8988T (cell line): ENCODE results near the gene CCDC178.

ENCODE experiments used
- DNase-seq: peaks from one replicate; pipeline ENCODE4 v3.0.0; 2011

The CCDC178 gene

DNA sequence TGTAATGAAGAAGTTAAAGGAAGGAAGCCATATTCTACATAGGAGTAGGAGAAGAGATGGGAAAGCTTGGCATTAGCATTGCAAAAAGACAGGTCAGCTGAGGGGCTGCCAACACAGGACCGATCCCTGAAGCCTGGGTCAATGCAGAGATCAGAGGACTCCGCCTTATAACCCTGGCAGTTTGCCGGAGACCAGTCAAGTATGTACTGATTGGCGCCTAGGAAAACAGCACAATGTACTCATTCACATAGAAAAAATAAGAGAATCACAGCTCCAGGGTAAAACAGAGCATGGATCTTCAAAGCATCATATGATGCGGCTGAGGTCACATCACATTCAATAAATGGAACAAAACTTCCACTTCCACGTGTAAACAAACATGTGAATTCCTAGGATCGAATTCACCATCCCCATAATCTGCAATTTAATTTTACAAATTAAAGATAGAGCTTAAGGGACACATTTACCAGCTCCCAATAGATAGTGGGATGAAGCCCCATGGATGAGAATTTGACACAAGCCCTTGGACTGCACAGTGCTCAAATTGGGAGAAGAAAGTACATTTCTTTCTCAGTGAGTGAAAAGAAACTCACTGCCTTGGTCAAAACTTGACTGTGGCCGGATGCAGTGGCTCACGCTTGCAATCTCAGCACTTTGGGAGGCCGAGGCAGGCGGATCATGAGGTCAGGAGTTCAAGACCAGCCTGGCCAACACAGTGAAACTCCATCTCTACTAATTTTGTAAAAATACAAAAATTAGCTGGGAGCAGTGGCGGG lies 532.7 kb downstream of the CCDC178 start:
- no peak for DNase-seq

DNA sequence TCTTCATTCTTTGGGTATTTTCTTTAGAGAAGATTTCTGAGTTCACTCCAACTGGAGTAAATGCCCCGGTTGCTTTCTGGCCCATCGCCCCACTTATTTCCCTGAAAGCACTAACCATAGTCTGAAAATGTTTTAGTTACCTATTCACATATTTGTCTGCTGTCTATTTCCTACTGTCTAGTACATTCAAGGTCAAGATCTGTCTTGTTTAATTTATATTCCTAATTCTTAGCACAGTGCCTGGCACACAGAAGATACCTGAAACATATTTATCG lies 533.3 kb downstream of the CCDC178 start:
- no peak for DNase-seq

DNA sequence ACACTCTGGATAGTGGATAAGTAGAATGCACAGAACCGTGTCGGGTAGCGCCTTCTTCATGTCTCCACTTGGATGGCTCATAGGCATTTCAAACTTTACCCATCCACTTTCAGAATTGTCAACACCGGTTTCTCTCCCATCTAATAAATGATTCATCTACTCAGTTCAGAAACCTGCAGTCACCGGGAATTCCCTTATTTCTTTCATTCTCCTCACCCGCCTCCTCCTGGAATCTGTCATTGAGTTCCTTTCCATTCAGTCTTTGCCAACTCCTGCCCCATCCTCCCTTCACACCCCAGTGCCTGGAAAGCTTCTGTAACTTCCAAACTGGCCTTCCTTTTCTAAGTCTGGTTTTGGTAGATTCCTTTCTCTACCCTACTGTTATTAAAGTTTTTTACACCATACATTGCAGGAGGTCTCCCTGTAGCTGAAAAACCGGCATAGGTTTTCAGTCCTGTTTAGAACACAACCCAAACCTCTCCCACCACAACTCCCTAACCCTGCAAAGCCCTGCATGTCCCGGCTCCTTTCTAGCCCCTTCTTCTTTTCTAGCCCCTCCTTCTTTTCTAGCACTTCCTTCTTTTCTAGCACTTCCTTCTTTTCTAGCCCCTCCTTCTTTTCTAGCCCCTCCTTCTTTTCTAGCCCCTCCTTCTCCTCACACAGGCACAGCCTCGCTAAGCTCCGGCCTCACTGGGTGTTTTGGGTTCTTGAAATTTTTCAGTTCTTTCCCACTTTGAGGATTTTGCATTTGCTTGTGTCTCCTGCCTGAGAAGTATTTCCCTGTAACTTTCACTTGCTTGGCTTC lies 533.8 kb downstream of the CCDC178 start:
- no peak for DNase-seq

DNA sequence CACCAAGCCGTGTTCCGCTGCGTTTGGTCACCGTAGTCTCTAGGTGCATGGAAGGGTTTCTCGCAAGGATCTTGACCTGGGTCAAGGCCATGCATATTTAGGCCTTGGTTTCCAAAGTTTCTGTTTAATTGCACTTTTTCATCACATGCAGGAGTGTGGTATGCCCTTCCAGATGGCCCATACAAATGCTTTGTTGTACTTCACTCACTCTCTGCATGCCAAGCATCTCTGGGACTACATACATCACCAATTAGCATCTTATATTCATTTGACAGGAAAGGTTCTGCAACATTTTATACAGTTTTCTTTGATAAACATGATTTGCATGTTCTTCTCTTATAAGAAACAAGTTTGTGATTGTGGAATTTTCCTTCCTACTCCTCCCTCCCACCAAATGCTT lies 534.9 kb downstream of the CCDC178 start:
- DNase-seq: no peak

DNA sequence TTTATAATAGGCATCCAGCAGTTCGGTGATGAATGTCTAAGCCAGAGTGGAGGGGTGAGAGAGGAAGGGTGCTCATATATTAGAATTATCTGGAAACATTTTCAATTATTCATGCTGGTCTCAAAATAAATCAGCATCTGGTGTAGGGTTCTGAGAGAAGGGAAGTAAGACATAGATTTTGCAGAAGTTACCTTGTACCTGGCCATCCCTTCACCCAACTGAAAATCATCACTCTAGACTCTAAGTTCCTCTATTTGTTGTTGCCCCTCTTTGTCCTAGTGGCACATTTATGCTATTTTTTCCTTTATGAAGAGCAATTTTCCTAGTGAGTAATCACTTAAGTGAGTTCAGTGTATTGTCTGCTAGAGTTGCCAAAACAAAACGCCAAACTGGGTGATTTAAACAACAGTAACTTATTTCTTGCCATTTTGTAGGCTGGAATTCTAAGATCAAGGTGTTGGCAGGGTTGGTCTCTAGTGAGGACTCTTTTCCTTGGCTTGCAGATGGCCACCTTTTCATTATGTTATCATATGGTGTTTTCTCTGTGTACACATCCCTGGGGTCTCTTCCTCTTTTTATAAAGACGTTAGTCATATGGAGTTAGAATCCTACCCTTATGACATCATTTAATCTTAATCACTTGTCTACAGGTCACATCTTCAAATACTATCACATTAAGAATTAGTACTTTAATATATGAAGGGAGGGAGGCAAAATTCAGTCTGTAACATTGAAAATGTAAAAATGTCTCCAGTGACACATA lies 537.8 kb downstream of the CCDC178 start:
- DNase-seq: no peak

DNA sequence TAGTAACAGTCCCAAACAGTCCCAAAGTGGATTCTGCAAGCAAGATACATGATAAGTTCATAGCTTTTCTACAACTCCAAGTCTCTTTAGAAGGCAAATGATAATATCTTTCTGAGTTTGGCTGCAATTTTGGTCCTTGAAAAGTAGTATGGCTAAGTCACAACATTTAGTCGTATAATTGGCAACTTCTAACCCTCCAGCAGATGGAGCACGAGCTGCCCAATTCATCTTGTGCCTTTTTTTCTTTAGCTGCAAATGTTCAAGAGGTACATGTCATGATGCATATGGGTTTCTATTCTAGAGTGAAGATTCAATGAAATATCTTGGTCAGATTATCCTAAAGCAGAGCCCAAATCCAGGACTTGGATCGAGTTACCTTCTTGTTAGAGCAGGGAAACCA lies 540.7 kb downstream of the CCDC178 start:
- DNase-seq: no peak

DNA sequence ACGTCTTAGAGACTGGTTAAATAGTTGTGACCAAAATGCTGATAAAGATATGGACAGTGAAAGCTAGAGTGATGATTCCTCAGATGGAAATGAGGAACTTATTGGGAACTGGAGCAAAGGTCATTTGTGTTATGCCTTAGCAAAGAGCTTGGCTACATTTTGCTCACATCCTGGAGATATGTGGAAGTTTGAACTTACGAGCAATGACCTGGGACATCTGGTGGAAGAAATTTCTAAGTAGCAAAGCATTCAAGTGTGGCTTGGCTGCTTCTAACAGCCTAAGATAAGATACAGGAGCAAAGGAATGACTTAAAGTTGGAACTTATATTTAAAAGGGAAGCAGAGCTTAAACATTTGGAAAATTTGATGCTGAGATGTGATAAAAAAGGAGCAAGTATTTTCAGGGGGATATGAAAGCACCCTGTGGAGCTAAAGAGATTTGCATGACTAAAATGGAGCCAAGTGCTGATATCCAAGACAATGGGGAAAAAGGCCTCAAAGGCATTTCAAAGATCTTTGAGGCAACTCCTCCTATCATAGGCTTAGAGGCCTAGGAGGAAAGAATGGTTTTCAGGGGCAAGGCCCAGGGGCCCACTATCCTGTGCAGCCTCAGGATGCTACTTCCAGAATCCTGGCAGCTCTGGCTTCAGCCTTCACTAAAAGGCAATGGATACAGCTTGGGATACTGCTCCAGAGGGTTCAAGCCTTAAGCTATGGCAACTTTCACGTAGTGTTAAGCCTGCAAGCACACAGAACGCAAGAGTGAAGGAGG lies 543.6 kb downstream of the CCDC178 start:
- no peak for DNase-seq

DNA sequence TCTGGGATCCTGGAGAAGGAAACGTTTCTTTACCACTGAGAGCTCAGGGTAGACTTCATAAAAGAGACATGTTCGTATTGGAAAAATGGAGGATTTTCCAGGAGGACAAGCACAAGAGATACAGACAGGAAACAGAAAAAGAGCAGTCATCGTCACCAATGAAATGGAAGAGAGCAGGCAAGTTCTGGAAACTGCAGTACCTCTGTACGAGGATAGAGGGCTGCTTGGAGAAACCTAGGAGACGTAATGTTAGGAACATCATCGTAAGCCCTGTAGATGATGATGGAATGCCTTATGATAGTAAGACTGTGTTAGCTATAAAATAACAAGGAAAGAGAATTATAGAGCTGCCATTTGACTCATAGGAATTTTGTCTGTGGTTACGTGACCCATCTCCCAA lies 546.6 kb downstream of the CCDC178 start:
- DNase-seq: no peak

DNA sequence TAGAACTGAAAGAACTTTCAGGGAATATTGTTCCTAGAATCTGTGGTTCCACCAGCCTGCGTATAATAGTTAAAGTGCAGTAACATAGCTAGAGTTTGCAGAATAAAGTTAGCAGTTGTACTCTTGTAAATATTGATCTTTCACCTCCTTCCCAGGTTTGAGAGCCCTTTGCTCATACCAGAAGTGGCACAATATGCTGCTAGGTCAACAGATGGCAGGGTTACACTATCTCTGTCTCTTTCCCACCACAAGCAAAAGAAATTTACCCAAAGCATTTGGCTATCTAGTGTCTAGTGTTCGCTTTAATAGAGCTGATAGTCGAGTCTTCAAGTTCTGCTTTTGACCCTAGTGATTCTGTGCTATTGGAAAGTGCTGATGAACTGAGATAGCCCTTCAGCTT lies 548.7 kb downstream of the CCDC178 start:
- no peak for DNase-seq

DNA sequence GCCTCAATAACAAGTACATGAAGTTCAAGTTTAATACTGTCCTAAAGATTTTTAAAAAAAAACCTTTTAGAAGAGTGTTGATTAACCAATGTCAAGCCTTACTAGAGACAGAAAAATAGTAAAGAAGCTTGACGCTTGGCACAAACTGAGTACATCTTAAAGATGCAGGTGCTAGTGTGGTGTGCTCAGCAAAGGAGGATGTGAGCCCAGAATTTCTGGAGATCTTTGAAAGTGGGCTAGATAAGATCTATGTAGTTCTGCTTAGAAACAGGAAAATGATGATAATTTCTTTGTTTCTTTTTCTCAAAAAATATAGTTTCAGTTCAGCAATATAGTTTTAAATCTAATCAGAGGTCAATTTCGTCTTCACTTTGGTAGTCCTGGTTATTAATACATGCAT lies 549.4 kb downstream of the CCDC178 start:
- DNase-seq: no peak

DNA sequence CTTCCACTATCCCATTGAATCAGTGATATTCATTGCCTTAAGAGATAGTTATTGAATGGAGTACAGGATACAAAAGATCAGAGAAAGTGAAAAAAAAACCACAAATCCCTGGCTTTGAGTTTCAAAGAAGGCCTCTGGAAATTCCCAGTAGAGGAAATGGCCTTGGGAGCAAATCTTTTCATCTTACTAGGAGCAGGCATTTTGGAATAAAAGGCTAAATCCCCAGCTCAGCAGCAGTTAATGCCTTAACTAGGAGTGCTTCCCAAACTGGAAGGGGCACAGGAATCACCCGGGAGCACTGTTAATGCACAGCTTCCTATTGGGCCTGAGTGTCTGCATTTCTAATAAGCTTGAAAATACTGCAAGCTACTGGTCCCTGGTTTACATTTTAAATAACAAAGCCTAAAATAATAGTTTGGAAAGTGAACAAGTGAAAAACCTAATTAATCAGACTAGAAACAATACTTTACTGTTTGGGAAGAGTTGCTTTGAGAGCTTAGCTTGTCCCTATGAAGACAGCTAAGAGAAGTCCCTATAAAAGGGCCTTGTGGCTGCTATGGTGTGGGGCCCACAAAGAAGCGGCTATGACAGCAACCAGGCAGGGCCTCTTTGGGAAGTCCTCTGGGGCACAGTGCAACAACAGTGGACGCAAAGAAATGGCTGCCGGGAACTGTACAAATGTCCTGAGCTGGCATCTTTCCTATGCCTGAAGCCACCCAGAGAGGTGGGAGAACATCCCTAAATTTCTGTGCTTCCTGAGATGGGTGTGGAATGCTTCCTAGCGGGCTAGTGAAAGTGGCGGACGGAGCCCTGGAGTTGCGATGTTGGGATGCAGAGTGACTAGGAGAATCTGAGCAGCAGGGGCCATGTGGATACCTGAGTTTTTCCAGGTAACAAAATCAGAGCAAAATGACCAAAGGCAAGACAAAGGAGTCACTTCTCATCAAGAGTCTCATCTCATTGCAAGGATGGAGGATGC lies 550.6 kb downstream of the CCDC178 start:
- no peak for DNase-seq

DNA sequence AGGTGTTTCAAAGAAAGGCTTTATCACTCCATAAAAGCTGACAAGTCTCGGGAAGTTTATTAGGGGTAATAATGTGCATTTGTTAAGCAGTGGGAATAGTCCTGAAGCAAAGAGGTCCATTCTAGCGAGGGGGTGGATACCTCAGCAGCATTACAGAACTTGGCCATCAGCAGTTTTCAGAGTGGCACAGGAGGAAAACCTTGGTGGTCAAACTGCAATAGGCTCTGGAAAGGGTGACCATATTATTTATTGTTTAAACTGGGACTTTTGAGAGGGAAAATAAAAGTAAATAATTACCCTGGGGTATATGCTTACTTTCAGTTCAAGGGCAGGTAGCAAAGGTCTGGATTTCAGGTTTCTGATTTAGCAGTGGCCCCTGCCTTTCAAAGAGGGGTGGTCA lies 552.2 kb downstream of the CCDC178 start:
- DNase-seq: no peak
